Measurements from ENCODE around the gene SLAIN2. TPM values are rescaled to one million over a fixed set of nuclear protein-coding genes. Genes with fewer than 3 reads are reported as not detected.
A peak's percentile ranks its signal among the peaks of the same experiment; 100 is the strongest.
"Not testable (repeated sequence)": the region's sequence is repeated elsewhere in the genome, so short reads cannot be mapped to it uniquely, and the experiment has no call there.

The SLAIN2 gene
- total RNA-seq, 1 experiment from 2014 or later, result 64.6 TPM

DNA sequence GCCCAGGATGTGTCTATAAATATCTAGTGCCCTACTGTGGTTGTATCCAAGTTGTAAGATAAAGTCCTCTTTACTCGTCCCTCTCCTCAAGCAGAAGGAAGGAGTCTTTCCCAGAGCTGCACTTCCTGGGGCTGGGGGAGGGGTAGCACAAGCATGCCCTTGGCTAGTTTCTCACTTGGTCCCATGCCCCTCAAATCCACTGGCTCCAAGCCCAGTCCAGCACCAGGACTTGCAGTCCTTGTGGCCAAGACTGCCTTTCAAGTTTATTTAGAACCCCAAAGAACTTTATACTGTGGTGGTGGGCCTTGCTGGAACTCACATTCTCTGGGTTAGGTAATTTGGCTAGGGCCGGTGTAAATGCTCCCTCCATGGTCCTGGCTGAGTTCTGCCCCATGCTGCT lies 98.7 kb downstream of the SLAIN2 start:
- Histone ChIP-seq H2AFZ (ENCODE audit: low read length) (no peak overlapping the region), H3K27me3 (ENCODE audit: low read length) (no peaks in the 10 kb centered on the region), H3K9me3 (ENCODE audit: low read length) (no peaks in the 10 kb centered on the region), H3K9ac (ENCODE audit: low read length) (no peak overlapping the region), H3K27ac (ENCODE audit: low read length) (no peak overlapping the region), H3K79me2 (ENCODE audit: low read length) (no peaks in the 10 kb centered on the region), H3K36me3 (ENCODE audit: insufficient read depth, low read length) (no peaks in the 10 kb centered on the region), H4K20me1 (ENCODE audit: insufficient read depth, low read depth, low read length) (no peaks in the 10 kb centered on the region), H3K4me1 (ENCODE audit: low read length) (no peaks in the 10 kb centered on the region), H3K9me2 (replicated peaks; ENCODE audit: insufficient read depth, low read length) (no peaks in the 10 kb centered on the region), H3K4me3 (ENCODE audit: low read length) (no peak overlapping the region), H3K4me2 (ENCODE audit: low read depth, low read length, poor library complexity, severe bottlenecking) (no peak overlapping the region)
- no peak for DNase-seq

DNA sequence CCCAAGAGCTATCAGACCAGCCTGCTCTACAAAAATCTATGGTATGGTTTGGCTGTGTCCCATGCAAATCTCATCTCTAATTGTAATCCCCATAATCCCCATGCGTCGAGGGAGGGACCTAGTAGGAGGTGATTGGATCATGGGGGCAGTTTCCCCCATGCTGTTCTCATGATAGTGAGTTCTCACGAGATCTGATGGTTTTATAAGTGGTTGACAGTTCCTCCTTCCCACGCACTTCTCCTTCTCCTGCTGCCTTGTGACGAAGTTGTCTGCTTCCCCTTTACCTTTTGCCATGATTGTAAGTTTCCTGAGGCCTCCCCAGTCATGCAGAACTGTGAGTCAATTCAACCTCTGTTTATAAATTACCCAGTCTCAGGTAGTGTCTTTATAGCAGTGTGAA lies 99.6 kb downstream of the SLAIN2 start:
- H4K20me1 ChIP-seq (ENCODE audit: insufficient read depth, low read depth, low read length); H3K4me1 ChIP-seq (ENCODE audit: low read length); H3K27me3 ChIP-seq (ENCODE audit: low read length); H3K36me3 ChIP-seq (ENCODE audit: insufficient read depth, low read length); H3K27ac ChIP-seq (ENCODE audit: low read length); H3K4me3 ChIP-seq (ENCODE audit: low read length); H3K9me2 ChIP-seq (replicated peaks; ENCODE audit: insufficient read depth, low read length); DNase-seq; H3K79me2 ChIP-seq (ENCODE audit: low read length); H2AFZ ChIP-seq (ENCODE audit: low read length); H3K4me2 ChIP-seq (ENCODE audit: low read depth, low read length, poor library complexity, severe bottlenecking); H3K9ac ChIP-seq (ENCODE audit: low read length); H3K9me3 ChIP-seq (ENCODE audit: low read length): not testable (repeated sequence)

- no peak overlapping the region for H2AFZ ChIP-seq (ENCODE audit: low read length)
- no peaks in the 10 kb centered on the region for H4K20me1 ChIP-seq (ENCODE audit: insufficient read depth, low read depth, low read length)
- no peaks in the 10 kb centered on the region for H3K9me2 ChIP-seq (replicated peaks; ENCODE audit: insufficient read depth, low read length)
- no peak overlapping the region for H3K4me2 ChIP-seq (ENCODE audit: low read depth, low read length, poor library complexity, severe bottlenecking)
- H3K27ac ChIP-seq (ENCODE audit: low read length), result no peak overlapping the region
- no peaks in the 10 kb centered on the region for H3K4me1 ChIP-seq (ENCODE audit: low read length)
- H3K36me3 ChIP-seq (ENCODE audit: insufficient read depth, low read length), result no peaks in the 10 kb centered on the region
- no peaks in the 10 kb centered on the region for H3K27me3 ChIP-seq (ENCODE audit: low read length)
- H3K79me2 ChIP-seq (ENCODE audit: low read length), result no peaks in the 10 kb centered on the region
- no peak overlapping the region for H3K4me3 ChIP-seq (ENCODE audit: low read length)
- H3K9me3 ChIP-seq (ENCODE audit: low read length), result no peaks in the 10 kb centered on the region
- no peak overlapping the region for H3K9ac ChIP-seq (ENCODE audit: low read length)
- peak; percentile 74 for DNase-seq
These were observed 104.4 kb downstream of the SLAIN2 start for GRCh38 chr4:48445704-48446103.

- Histone ChIP-seq H3K27ac (ENCODE audit: low read length) (no peak overlapping the region), H4K20me1 (ENCODE audit: insufficient read depth, low read depth, low read length) (no peaks in the 10 kb centered on the region), H3K36me3 (ENCODE audit: insufficient read depth, low read length) (no peaks in the 10 kb centered on the region), H3K4me1 (ENCODE audit: low read length) (no peaks in the 10 kb centered on the region), H3K9ac (ENCODE audit: low read length) (no peak overlapping the region), H3K4me2 (ENCODE audit: low read depth, low read length, poor library complexity, severe bottlenecking) (no peak overlapping the region), H3K4me3 (ENCODE audit: low read length) (no peak overlapping the region), H3K79me2 (ENCODE audit: low read length) (no peaks in the 10 kb centered on the region), H3K9me2 (replicated peaks; ENCODE audit: insufficient read depth, low read length) (no peaks in the 10 kb centered on the region), H3K27me3 (ENCODE audit: low read length) (no peaks in the 10 kb centered on the region), H3K9me3 (ENCODE audit: low read length) (no peaks in the 10 kb centered on the region), H2AFZ (ENCODE audit: low read length) (no peak overlapping the region)
- no peak for DNase-seq
These were observed 105.3 kb downstream of the SLAIN2 start for GRCh38 chr4:48446642-48447041.

DNA sequence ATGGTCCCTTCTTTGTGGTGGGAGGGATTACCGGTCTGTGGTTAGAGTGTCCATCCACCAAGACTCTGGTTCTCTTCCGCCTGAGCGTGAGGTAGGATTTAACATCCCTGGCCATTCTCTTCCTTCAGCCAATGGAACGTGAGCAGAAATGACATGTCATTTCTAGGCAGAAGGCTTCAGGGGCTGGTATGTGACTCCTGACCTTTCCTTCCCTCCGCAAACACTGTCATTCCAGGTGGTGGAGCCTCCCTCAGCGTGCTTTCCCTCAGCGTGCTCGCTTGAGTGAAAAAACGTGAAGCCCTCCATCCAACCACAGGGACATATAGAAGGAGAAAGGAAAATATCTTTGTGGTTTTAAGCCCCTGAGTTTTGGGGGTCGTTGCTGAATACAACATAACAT lies 107.8 kb downstream of the SLAIN2 start:
- Histone ChIP-seq H3K9me2 (replicated peaks; ENCODE audit: insufficient read depth, low read length) (no peaks in the 10 kb centered on the region), H3K4me2 (ENCODE audit: low read depth, low read length, poor library complexity, severe bottlenecking) (no peak overlapping the region), H2AFZ (ENCODE audit: low read length) (no peak overlapping the region), H3K36me3 (ENCODE audit: insufficient read depth, low read length) (no peaks in the 10 kb centered on the region), H3K9ac (ENCODE audit: low read length) (no peak overlapping the region), H3K4me3 (ENCODE audit: low read length) (no peak overlapping the region), H3K4me1 (ENCODE audit: low read length) (no peaks in the 10 kb centered on the region), H3K27me3 (ENCODE audit: low read length) (no peaks in the 10 kb centered on the region), H3K27ac (ENCODE audit: low read length) (no peak overlapping the region), H4K20me1 (ENCODE audit: insufficient read depth, low read depth, low read length) (no peaks in the 10 kb centered on the region), H3K9me3 (ENCODE audit: low read length) (no peaks in the 10 kb centered on the region), H3K79me2 (ENCODE audit: low read length) (no peaks in the 10 kb centered on the region)
- no peak for DNase-seq

DNA sequence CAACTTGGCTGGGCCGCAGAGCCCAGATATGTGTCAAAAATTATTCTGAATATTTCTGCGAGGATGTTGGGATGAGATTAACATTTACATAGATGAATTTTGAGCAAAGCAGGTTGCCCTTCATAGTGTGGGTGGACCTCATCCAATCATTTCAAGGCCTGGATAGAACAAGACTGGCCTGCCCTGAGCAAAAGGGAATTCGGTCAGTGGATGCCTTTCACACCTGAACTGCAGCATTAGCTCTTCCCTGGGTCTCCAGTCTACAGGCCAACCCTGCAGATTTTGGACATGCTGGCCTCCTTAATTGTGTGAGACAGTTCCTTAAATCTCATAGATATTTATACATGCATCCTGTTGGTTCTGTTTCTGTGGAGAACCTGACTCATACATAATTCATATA lies 109.4 kb downstream of the SLAIN2 start:
- no peaks in the 10 kb centered on the region for H3K27me3 ChIP-seq (ENCODE audit: low read length)
- no peak overlapping the region for H3K4me2 ChIP-seq (ENCODE audit: low read depth, low read length, poor library complexity, severe bottlenecking)
- H3K79me2 ChIP-seq (ENCODE audit: low read length), result no peaks in the 10 kb centered on the region
- no peak overlapping the region for H2AFZ ChIP-seq (ENCODE audit: low read length)
- no peaks in the 10 kb centered on the region for H3K36me3 ChIP-seq (ENCODE audit: insufficient read depth, low read length)
- no peaks in the 10 kb centered on the region for H3K9me2 ChIP-seq (replicated peaks; ENCODE audit: insufficient read depth, low read length)
- no peaks in the 10 kb centered on the region for H3K9me3 ChIP-seq (ENCODE audit: low read length)
- no peaks in the 10 kb centered on the region for H4K20me1 ChIP-seq (ENCODE audit: insufficient read depth, low read depth, low read length)
- DNase-seq, result no peak
- no peak overlapping the region for H3K4me3 ChIP-seq (ENCODE audit: low read length)
- H3K4me1 ChIP-seq (ENCODE audit: low read length), result no peaks in the 10 kb centered on the region
- H3K9ac ChIP-seq (ENCODE audit: low read length), result no peak overlapping the region
- no peak overlapping the region for H3K27ac ChIP-seq (ENCODE audit: low read length)

- H3K27me3 ChIP-seq (ENCODE audit: low read length); H3K9me2 ChIP-seq (replicated peaks; ENCODE audit: insufficient read depth, low read length); H3K4me2 ChIP-seq (ENCODE audit: low read depth, low read length, poor library complexity, severe bottlenecking); H3K79me2 ChIP-seq (ENCODE audit: low read length); H3K27ac ChIP-seq (ENCODE audit: low read length); H3K9ac ChIP-seq (ENCODE audit: low read length); H3K36me3 ChIP-seq (ENCODE audit: insufficient read depth, low read length); H3K4me1 ChIP-seq (ENCODE audit: low read length); H3K4me3 ChIP-seq (ENCODE audit: low read length); H3K9me3 ChIP-seq (ENCODE audit: low read length); DNase-seq; H2AFZ ChIP-seq (ENCODE audit: low read length); H4K20me1 ChIP-seq (ENCODE audit: insufficient read depth, low read depth, low read length): not testable (repeated sequence)
These were observed 110.3 kb downstream of the SLAIN2 start for GRCh38 chr4:48451656-48452055.

DNA sequence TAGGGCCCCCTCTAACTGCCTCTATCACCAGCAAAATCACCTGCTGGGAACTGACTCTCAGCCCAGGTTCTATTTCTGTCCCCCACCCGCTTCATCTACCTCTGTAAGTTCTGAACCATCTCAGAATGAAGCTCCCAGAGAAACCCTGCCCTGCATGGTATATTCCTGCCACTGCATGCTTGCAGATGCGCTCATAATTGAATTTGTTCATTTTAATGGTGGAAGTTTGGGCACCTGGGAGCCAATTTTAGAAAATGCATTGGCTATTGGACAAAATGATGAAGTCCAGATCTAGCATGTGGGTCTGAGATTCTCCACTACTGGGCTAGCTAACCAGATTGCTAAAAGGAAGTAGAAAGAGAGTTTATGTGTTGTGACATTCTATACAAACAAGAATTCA lies 113.3 kb downstream of the SLAIN2 start:
- no peak overlapping the region for H3K27ac ChIP-seq (ENCODE audit: low read length)
- H3K36me3 ChIP-seq (ENCODE audit: insufficient read depth, low read length), result no peaks in the 10 kb centered on the region
- DNase-seq, result no peak
- H3K27me3 ChIP-seq (ENCODE audit: low read length), result no peaks in the 10 kb centered on the region
- no peaks in the 10 kb centered on the region for H3K79me2 ChIP-seq (ENCODE audit: low read length)
- no peak overlapping the region for H3K4me3 ChIP-seq (ENCODE audit: low read length)
- H3K9ac ChIP-seq (ENCODE audit: low read length), result no peak overlapping the region
- no peaks in the 10 kb centered on the region for H3K9me3 ChIP-seq (ENCODE audit: low read length)
- H4K20me1 ChIP-seq (ENCODE audit: insufficient read depth, low read depth, low read length), result no peaks in the 10 kb centered on the region
- no peaks in the 10 kb centered on the region for H3K9me2 ChIP-seq (replicated peaks; ENCODE audit: insufficient read depth, low read length)
- no peaks in the 10 kb centered on the region for H3K4me1 ChIP-seq (ENCODE audit: low read length)
- H3K4me2 ChIP-seq (ENCODE audit: low read depth, low read length, poor library complexity, severe bottlenecking), result no peak overlapping the region
- H2AFZ ChIP-seq (ENCODE audit: low read length), result no peak overlapping the region

DNA sequence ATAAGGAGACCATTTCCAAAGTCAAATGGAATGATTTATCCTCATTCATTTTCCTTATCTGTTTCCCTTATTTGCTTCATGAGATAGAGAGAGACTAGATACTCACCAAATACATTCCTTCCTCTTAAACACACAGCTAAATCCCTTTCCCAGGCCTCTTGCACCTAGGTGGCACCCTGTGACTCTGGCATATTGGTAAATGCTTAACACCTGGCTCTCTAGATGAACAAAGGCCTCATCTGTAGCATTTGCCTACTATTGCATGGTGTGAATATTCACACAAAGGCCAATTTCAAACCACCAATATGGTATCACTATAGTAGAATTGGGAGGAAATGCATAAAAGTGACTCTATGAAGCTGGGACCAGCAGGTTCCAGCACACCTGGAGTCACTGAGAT lies 119.7 kb downstream of the SLAIN2 start:
- H3K79me2 ChIP-seq (ENCODE audit: low read length), result no peaks in the 10 kb centered on the region
- H3K27me3 ChIP-seq (ENCODE audit: low read length), result no peaks in the 10 kb centered on the region
- H4K20me1 ChIP-seq (ENCODE audit: insufficient read depth, low read depth, low read length), result no peaks in the 10 kb centered on the region
- H3K27ac ChIP-seq (ENCODE audit: low read length), result no peak overlapping the region
- H3K9ac ChIP-seq (ENCODE audit: low read length), result no peak overlapping the region
- H2AFZ ChIP-seq (ENCODE audit: low read length), result no peak overlapping the region
- no peaks in the 10 kb centered on the region; the same call in 1 of the 2 replicates for H3K9me2 ChIP-seq (replicated peaks; ENCODE audit: insufficient read depth, low read length)
- no peaks in the 10 kb centered on the region for H3K9me3 ChIP-seq (ENCODE audit: low read length)
- H3K4me1 ChIP-seq (ENCODE audit: low read length), result no peaks in the 10 kb centered on the region
- H3K4me3 ChIP-seq (ENCODE audit: low read length), result no peak overlapping the region
- no peaks in the 10 kb centered on the region for H3K36me3 ChIP-seq (ENCODE audit: insufficient read depth, low read length)
- DNase-seq, result no peak
- H3K4me2 ChIP-seq (ENCODE audit: low read depth, low read length, poor library complexity, severe bottlenecking), result no peak overlapping the region

Data from Karpas-422 (cell line).